ENCODE data around the gene DCST1.
A peak's percentile ranks its signal among the peaks of the same experiment; 100 is the strongest.
"Not testable (repeated sequence)": the region's sequence is repeated elsewhere in the genome, so short reads cannot be mapped to it uniquely, and the experiment has no call there.

DCST1 gene

DNA sequence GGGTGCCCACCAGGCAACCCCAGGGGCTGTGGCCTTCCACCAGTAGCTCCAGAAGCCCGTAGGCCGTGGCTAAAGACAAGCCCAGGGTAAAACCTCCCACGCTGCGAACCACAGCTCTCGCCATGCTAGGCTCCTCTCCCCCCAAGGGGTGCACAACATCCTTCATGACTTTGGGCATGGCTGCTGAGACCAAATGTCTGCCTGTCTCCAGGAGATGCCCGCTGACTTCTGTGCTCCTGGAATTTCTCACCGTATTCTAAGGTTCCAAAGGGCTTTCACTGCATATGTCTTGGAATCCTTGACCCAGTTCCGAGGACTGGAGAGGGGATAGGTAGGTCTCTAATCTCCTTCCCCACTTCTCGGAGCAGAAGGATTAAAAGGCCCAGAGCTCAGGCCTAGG is at the start of gene DCST1, which contains the start of gene DCST2:
DCST1 (plus strand) TSS at position 301 of the 400 bp plus-strand sequence. CDS start 213 bp downstream, outside the sequence.
DCST2 (minus strand) TSS at position 258 of the 400 bp plus-strand sequence; CDS start at position 178, 80 bp downstream.
- H3K4me3 ChIP-seq (ENCODE audit: low read depth, low read length): no peak within 1 kb of the TSS
- no peak for DNase-seq (ENCODE audit: low read depth)
- TF ChIP-seq POLR2A (IDR thresholded peaks at IDR 0.05; ENCODE audit: extremely low read depth, insufficient read length) (no peak), MAX (IDR thresholded peaks at IDR 0.05; ENCODE audit: low read depth, low read length) (no peak), CTCF (IDR thresholded peaks at IDR 0.05; ENCODE audit: low read depth, low read length) (no peak), MYC (IDR thresholded peaks at IDR 0.05; ENCODE audit: low read depth, low read length) (no peak)

GRCh38 chr1:154986736-154987135 is 46.9 kb upstream of the DCST1 start:
- not testable (repeated sequence) for DNase-seq (ENCODE audit: low read depth); H3K4me3 ChIP-seq (ENCODE audit: low read depth, low read length)

DNA sequence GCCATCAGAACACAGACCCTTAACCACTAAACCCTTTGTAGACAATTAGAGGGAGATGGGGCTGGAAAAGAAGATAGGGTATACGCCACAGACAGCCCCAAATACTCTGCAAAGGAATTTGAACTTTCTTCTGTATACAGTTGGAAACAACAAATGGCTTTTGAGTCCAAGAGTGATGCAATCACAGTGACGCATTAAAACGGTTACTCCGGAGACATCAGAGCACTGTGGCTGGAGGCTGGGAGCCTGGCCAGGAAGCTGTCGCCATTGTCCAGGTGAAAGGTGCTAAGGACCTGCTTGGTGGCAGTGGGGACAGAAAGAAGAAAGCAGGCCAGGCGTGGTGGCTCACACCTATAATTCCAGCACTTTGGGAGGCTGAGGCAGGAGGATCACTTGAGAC is 46.3 kb upstream of the DCST1 start:
- no peak for DNase-seq (ENCODE audit: low read depth)
- no peak for TF ChIP-seq CTCF (IDR thresholded peaks at IDR 0.05; ENCODE audit: low read depth, low read length)
- TF ChIP-seq MAX (IDR thresholded peaks at IDR 0.05; ENCODE audit: low read depth, low read length): no peak
- TF ChIP-seq POLR2A (IDR thresholded peaks at IDR 0.05; ENCODE audit: extremely low read depth, insufficient read length): no peak
- TF ChIP-seq MYC (IDR thresholded peaks at IDR 0.05; ENCODE audit: low read depth, low read length): no peak

GRCh38 chr1:154988058-154988954 is 45.3 kb upstream of the DCST1 start:
- H3K4me3 ChIP-seq (ENCODE audit: low read depth, low read length): no peak overlapping the region
- TF ChIP-seq MAX (IDR thresholded peaks at IDR 0.05; ENCODE audit: low read depth, low read length): no peak
- TF ChIP-seq CTCF (IDR thresholded peaks at IDR 0.05; ENCODE audit: low read depth, low read length): no peak
- TF ChIP-seq MYC (IDR thresholded peaks at IDR 0.05; ENCODE audit: low read depth, low read length): no peak
- no peak for TF ChIP-seq POLR2A (IDR thresholded peaks at IDR 0.05; ENCODE audit: extremely low read depth, insufficient read length)
- peak; percentile 47 for DNase-seq (ENCODE audit: low read depth)

More for the DNA sequence above, 46.3 kb upstream of the DCST1 start:
- no peak overlapping the region for H3K4me3 ChIP-seq (ENCODE audit: low read depth, low read length)

GRCh38 chr1:154989195-154989860 is 44.3 kb upstream of the DCST1 start:
- no peak for TF ChIP-seq CTCF (IDR thresholded peaks at IDR 0.05; ENCODE audit: low read depth, low read length)
- no peak for DNase-seq (ENCODE audit: low read depth)
- H3K4me3 ChIP-seq (ENCODE audit: low read depth, low read length): no peak overlapping the region

GRCh38 chr1:154990276-154990675 is 43.3 kb upstream of the DCST1 start:
- H3K4me3 ChIP-seq (ENCODE audit: low read depth, low read length): no peak overlapping the region
- no peak for DNase-seq (ENCODE audit: low read depth)
- TF ChIP-seq CTCF (IDR thresholded peaks at IDR 0.05; ENCODE audit: low read depth, low read length): no peak
- no peak for TF ChIP-seq MYC (IDR thresholded peaks at IDR 0.05; ENCODE audit: low read depth, low read length)
- TF ChIP-seq POLR2A (IDR thresholded peaks at IDR 0.05; ENCODE audit: extremely low read depth, insufficient read length): no peak
- TF ChIP-seq MAX (IDR thresholded peaks at IDR 0.05; ENCODE audit: low read depth, low read length): no peak
